NCI-H774 (cell line): Measurements from ENCODE around the gene RBM26.

ENCODE experiments used
- DNase-seq: peaks from one replicate; lab custom pipeline; 2025; lab: John Stamatoyannopoulos, UW

The RBM26 gene

GRCh38 chr13:79270859-79271258 is 135.2 kb downstream of the RBM26 start:
- no peak for DNase-seq
